Measurements from ENCODE around the gene LDHB. TPM values are rescaled to one million over a fixed set of nuclear protein-coding genes. Genes with fewer than 3 reads are reported as not detected.

LDHB gene
- total and polyA plus RNA-seq, 7 donors: 217 to 424 (median 377) TPM

DNA sequence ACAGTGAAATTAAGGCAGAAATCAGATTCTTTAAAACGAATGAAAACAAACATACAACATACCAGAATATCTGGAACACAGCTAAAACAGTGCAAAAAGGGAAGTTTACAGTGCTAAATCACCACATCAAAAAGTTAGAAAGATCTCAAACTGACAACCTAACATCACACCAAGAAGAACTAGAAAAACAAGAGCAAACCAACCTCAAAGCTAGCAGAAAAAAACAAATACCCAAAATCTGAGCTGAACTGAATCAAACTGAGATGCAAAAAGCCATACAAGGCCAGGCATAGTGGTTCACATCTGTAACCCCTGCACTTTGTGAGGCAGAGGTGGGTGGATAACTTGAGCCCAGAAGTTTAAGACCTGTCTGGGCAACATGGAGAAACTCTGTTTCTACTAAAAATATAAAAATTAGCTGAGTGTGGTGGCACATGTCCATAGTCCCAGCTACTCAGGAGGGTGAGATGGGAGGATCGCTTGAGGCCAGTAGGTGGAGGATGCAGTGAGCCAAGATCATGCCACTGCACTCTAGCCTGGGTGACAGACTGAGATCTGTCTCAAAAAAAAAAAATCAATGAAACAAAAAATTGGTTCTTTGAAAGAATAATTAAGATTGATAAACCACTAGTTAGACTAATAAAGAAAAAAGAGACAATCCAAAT is 33.2 kb upstream of the LDHB start:
- H3K4me3 ChIP-seq: no peak overlapping the region
- 71 to 90% methylated on average over 2 of the region's 2 CpGs for WGBS, 2 donors
- no peaks in the 10 kb centered on the region for H3K36me3 ChIP-seq
- intact Hi-C loops (cut with DNase I): no loop called here
- no peak overlapping the region for H3K27ac ChIP-seq
- no peaks in the 10 kb centered on the region for H3K4me1 ChIP-seq
- no peak for TF ChIP-seq POLR2AphosphoS5 (IDR thresholded peaks at IDR 0.05)
- TF ChIP-seq, protein P1, sequence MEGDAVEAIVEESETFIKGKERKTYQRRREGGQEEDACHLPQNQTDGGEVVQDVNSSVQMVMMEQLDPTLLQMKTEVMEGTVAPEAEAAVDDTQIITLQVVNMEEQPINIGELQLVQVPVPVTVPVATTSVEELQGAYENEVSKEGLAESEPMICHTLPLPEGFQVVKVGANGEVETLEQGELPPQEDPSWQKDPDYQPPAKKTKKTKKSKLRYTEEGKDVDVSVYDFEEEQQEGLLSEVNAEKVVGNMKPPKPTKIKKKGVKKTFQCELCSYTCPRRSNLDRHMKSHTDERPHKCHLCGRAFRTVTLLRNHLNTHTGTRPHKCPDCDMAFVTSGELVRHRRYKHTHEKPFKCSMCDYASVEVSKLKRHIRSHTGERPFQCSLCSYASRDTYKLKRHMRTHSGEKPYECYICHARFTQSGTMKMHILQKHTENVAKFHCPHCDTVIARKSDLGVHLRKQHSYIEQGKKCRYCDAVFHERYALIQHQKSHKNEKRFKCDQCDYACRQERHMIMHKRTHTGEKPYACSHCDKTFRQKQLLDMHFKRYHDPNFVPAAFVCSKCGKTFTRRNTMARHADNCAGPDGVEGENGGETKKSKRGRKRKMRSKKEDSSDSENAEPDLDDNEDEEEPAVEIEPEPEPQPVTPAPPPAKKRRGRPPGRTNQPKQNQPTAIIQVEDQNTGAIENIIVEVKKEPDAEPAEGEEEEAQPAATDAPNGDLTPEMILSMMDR (IDR thresholded peaks at IDR 0.05): no peak
- no peak for TF ChIP-seq EP300 (IDR thresholded peaks at IDR 0.05)
- TF ChIP-seq POLR2A (IDR thresholded peaks at IDR 0.05): no peak
- no peaks in the 10 kb centered on the region for H3K27me3 ChIP-seq
- H3K9me3 ChIP-seq: peaks cover 0 to 5% (median 2%) of the 10 kb centered on the region in 4 donors
- no peak for DNase-seq

DNA sequence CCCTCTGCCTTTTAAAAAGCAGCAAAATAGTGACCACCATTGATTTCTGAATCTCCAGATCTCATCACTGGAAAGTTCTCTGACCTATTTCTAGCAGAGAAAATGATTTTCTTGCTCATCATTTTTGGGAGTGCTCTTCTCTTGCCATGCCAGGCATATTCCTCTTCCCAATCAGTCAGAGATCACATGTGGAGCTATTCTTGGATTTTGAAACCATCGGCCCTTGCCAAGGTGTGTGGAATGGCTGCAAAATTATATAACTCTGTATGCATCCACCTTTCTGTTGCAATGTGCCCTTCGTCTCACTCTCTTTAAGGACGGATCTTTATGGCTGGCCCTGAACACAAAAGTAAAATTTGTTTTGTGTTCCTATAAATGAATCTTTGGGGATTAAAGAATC is 25.5 kb upstream of the LDHB start:
- DNase-seq: no peak
- peaks cover 0 to 6% (median 3%) of the 10 kb centered on the region in 4 donors for H3K4me1 ChIP-seq
- H3K27me3 ChIP-seq: no peaks in the 10 kb centered on the region
- 86 to 88% methylated on average over 3 of the region's 3 CpGs for WGBS, 2 donors
- no peaks in the 10 kb centered on the region for H3K9me3 ChIP-seq
- no peak overlapping the region for H3K27ac ChIP-seq
- H3K36me3 ChIP-seq: no peaks in the 10 kb centered on the region
- intact Hi-C loops (cut with DNase I): loop anchor here (2.0 to 5.0 kb wide), 2 partner anchors 76 to 181 kb away; partner anchors contain the start of genes GOLT1B and RECQL
- H3K4me3 ChIP-seq: no peak overlapping the region
- TF ChIP-seq, protein P1 (IDR thresholded peaks at IDR 0.05): no peak
- TF ChIP-seq EP300 (IDR thresholded peaks at IDR 0.05) (no peak), POLR2A (IDR thresholded peaks at IDR 0.05) (no peak), POLR2AphosphoS5 (IDR thresholded peaks at IDR 0.05) (no peak)

DNA sequence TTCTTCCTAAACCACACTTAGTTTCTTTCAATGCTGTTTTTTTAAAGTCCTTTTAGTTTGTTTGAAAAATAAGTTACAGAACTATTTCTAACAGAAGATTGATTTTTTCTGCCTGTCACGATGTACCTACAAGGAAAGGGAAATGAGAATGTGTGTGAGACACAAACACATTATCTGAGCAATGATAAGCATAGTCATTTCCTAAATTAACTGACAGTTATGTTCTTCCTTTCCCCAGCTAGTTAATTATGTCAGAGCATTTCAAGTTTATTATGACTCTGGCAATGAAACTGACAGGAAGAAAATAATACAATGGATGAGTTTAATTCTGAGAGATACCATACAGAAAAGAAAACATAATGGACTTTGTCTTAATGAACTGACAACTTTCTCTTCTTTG is 21.3 kb upstream of the LDHB start:
- TF ChIP-seq, protein P1 (IDR thresholded peaks at IDR 0.05): no peak
- TF ChIP-seq EP300 (IDR thresholded peaks at IDR 0.05) (no peak), POLR2AphosphoS5 (IDR thresholded peaks at IDR 0.05) (no peak), POLR2A (IDR thresholded peaks at IDR 0.05) (no peak)
- Histone ChIP-seq H3K9me3 (no peaks in the 10 kb centered on the region), H3K4me1 (peaks cover 0 to 6% (median 3%) of the 10 kb centered on the region in 4 donors), H3K27ac (no peak overlapping the region), H3K27me3 (no peaks in the 10 kb centered on the region), H3K4me3 (no peak overlapping the region), H3K36me3 (no peaks in the 10 kb centered on the region)
- WGBS, 2 donors: 13 to 15% methylated on average over 1 of the region's 1 CpG
- no peak for DNase-seq
- intact Hi-C loops (cut with DNase I): no loop called here

DNA sequence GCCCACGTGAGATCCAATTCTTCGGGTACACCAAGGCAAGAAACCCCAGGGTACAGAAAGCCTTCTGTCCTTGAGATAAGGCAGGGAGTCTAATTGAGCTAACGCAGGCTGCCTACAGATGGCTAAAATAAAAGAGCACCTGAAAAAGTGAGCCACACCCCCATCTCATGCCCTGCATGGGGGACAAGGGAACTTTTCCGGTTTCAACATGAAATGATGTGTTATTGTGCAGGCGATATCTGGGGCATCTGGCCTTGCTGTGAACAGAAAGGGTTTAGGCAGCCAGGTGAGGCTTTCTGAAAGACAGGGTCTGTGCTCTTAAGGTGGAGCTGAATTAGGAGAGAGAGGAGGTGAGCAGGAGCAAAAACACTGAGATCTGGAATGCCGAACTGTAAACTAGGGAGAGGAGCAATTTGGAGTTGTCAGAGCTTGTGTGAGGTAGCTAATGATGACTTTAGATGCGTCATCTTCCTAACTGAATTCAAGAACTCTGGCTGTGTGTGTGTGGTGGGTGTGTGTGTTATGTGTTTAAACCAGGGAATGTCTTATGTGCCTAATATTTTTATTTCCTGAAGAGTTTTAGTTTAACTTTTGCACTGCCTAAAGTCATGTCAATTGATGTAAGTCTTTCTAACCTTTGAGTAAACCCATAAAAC is 20.1 kb upstream of the LDHB start:
- Histone ChIP-seq H3K27me3 (no peaks in the 10 kb centered on the region), H3K36me3 (no peaks in the 10 kb centered on the region), H3K9me3 (no peaks in the 10 kb centered on the region), H3K4me3 (no peak overlapping the region), H3K27ac (no peak overlapping the region), H3K4me1 (no peaks in the 10 kb centered on the region)
- DNase-seq: no peak
- WGBS, 2 donors: 80 to 81% methylated on average over 7 of the region's 7 CpGs
- TF ChIP-seq, protein P1 (IDR thresholded peaks at IDR 0.05): no peak
- no peak for TF ChIP-seq EP300 (IDR thresholded peaks at IDR 0.05)
- TF ChIP-seq POLR2AphosphoS5 (IDR thresholded peaks at IDR 0.05): no peak
- no peak for TF ChIP-seq POLR2A (IDR thresholded peaks at IDR 0.05)
- intact Hi-C loops (cut with DNase I): no loop called here

Measured in sigmoid colon (tissue), 7 donors.